Right kidney (tissue), 1 donor: Measurements from ENCODE around the gene BPI.
A peak's percentile ranks its signal among the peaks of the same experiment; 100 is the strongest.
"Not testable (repeated sequence)": the region's sequence is repeated elsewhere in the genome, so short reads cannot be mapped to it uniquely, and the experiment has no call there.

Experiments used
- DNase-seq: peaks from one replicate; pipeline ENCODE4 v3.0.0-alpha.2; 2016

BPI gene

GRCh38 chr20:38337561-38338140, 33.7 kb downstream of the BPI start:
- no peak for DNase-seq

- no peak for DNase-seq
These were observed 35.0 kb downstream of the BPI start for GRCh38 chr20:38338849-38339520.

GRCh38 chr20:38339521-38339896, 35.6 kb downstream of the BPI start:
- DNase-seq: not testable (repeated sequence)

- DNase-seq: no peak
These were observed 36.0 kb downstream of the BPI start for GRCh38 chr20:38339997-38340396.

GRCh38 chr20:38340693-38341092, 36.7 kb downstream of the BPI start:
- no peak for DNase-seq

- no peak for DNase-seq
These were observed 38.3 kb downstream of the BPI start for GRCh38 chr20:38342216-38342615.

- DNase-seq: no peak
These were observed 38.9 kb downstream of the BPI start for GRCh38 chr20:38342713-38343310.

GRCh38 chr20:38343311-38344106, 39.6 kb downstream of the BPI start:
- peak; percentile 72 for DNase-seq

GRCh38 chr20:38344107-38344701, 40.2 kb downstream of the BPI start:
- no peak for DNase-seq

- DNase-seq: no peak
These were observed 41.7 kb downstream of the BPI start for GRCh38 chr20:38345643-38346042.

- no peak for DNase-seq
These were observed 42.3 kb downstream of the BPI start, which contains the start of gene LBP for GRCh38 chr20:38346247-38346651. LBP (plus strand) TSS chr20:38346482; CDS start chr20:38346517, 35 bp downstream.

GRCh38 chr20:38346741-38347140, 42.8 kb downstream of the BPI start:
- DNase-seq: no peak

- DNase-seq: no peak
These were observed 45.9 kb downstream of the BPI start for GRCh38 chr20:38349856-38350255.

- no peak for DNase-seq
These were observed 47.2 kb downstream of the BPI start for GRCh38 chr20:38350879-38351775.

- no peak for DNase-seq
These were observed 49.4 kb downstream of the BPI start for GRCh38 chr20:38353316-38353715.

- no peak for DNase-seq
These were observed 50.3 kb downstream of the BPI start for GRCh38 chr20:38354227-38354626.

- DNase-seq: peak; percentile 4
These were observed 51.4 kb downstream of the BPI start for GRCh38 chr20:38355161-38356012.

GRCh38 chr20:38357653-38358207, 53.8 kb downstream of the BPI start:
- DNase-seq: no peak

GRCh38 chr20:38358556-38358955, 54.6 kb downstream of the BPI start:
- DNase-seq: no peak
